ENCODE data around the gene PANK3.
"Not testable (repeated sequence)": the region's sequence is repeated elsewhere in the genome, so short reads cannot be mapped to it uniquely, and the experiment has no call there.

The PANK3 gene

DNA sequence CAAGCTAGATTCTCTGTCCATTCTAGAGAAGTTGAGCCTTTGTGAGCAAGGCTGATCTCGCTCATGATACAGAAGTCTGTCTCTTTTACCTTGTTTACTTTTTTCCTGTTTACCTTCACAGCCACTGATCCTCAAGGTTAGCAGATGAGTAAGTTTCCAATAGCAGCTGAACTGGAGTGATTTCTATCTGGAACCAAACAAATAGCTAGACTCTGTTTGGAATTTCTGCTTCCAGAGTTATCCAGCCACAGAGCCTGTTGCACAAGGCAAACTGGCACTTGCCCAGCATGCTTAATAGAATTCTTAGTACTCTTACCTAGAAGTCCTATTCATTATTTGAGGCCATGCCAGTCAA is 12.8 kb upstream of the PANK3 start:
- DNase-seq (ENCODE audit: low read depth in 2 of 2), result no peak

DNA sequence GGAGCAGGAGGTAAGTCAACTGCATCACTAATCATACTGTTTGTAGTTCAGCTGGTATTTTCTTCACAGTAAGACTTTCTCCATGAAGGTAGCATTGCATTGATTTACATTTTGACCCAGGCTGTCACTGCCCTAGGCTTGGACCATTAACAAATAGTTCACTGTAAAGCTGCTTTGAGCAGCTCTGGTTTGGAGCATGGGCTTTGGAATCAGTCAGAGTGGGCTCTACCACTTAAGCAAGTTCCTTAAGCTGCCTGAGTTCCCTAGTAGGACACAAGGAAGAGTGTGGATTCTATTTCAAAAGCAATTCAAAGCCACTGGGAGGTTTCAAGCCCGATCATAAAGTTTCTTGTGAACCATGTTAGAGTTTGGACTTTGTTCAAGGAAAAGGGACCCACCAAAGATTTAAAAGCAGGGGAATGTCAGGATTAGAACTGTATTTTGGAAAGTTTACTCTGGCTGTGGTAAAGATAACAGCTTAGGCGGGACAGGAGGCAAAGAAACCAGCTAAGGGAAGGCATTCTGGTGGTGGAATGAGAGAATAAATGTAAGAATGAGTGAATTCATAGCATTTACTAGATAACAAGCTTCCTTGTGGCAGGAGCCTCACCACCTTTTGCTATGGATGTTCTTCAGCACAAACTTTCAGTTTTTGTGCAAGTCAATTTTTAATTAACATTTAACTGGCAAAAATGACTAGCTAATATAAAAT is 12.3 kb upstream of the PANK3 start:
- no peak for DNase-seq (ENCODE audit: low read depth in 2 of 2)

DNA sequence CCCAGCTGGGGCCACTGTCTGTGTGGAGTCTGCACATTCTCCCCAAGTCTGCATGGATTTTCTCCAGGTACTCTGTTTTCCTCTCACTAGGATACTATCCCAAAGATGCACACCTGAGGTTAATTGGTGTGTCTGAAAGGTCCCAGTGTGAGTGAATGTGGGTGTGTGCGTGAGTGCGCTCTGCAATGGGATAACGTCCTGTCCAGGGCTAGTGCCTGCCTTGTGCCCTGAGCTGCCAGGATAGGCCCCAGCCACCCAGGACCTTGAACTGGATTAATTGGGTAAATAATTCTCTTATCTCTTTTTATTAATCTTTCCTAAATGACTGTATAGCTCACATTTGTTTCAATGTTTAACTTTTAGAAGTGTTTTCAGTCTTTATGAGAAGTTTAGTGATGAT is 11.5 kb upstream of the PANK3 start:
- no peak for DNase-seq (ENCODE audit: low read depth in 2 of 2)

DNA sequence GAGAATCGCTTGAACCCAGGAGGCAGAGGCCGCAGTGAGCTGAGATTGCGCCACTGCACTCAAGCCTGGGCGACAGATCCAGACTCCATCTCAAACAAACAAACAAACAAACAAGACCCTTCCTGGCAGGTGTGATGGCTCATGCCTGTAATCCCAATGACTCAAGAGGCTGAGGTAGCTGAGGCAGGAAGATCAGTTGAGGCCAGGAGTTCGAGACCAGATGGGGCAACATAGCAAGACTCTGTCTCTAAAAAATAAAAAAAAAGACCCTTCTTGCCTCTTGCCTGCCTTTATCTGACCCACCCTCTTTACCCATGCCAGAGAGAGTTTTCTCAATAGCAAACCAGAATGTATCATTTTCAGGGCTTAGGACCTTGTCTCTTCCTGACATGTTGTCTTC is 8.8 kb upstream of the PANK3 start:
- no peak for DNase-seq (ENCODE audit: low read depth in 2 of 2)

DNA sequence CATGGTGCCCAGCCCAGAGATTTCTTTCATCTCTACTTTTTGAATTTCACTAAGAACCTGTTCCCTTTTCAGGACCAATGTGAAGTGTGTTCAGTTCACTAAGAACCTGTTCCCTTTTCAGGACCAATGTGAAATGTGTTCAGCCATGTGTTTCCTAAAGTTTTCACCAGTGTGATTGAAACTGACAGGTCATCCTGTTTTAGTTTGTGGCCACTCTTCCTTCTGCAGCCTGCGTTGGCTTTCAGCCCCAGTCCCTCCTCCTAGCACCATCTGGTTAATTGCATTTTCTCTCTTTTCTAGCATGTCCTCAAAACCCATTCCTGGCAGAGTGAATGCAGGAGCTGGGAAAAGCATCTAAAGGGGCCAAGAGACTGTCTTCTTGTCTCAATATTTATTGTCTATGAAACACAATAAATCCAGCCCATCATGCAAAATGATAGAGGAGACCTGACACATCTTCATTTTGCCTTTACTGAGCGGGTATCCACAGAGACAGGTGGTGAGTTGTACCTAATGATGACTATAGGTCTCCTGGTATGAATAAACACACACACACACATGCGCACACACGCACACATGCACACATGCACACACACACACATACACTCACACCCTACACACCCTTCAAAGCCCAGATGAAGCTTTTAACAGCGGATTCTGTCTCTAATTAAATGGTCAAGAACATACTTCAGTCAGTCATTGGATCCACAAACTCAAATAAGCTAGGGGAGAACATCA is 6.1 kb upstream of the PANK3 start:
- no peak for DNase-seq (ENCODE audit: low read depth in 2 of 2)

DNA sequence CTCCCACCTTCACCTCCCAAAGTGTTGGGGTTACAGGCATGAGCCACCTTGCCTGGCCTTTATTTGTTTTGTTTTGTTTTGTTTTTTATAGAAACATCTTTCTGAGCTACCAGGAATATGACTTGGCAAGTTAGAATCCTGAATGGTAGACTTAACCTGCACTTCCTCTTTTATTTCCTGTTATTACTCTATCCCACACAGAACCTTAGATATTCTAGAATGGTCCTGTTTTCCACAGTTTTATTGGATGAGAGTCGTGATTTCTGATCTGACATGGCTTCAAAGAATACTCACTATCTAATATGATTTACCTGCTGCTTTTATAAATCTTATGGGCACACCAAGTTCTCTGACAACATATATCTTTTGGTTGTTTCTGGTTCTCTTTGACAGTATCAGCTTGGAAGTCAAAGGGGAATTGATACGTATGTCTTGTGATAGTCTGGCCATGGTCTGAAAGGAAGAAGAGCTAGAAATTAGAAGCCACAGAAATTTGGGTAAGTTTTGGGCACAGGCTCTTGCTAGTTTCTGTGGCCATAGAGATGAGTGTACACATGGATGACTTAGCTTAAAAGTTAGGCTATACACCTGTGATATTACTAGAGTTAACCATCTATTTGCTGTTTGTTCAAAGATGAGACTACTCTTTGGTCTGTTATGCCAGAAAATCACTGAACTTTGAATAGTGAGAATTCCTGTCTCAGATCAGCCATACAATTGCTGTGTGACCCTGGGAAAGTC is 4.7 kb upstream of the PANK3 start:
- no peak for DNase-seq (ENCODE audit: low read depth in 2 of 2)

DNA sequence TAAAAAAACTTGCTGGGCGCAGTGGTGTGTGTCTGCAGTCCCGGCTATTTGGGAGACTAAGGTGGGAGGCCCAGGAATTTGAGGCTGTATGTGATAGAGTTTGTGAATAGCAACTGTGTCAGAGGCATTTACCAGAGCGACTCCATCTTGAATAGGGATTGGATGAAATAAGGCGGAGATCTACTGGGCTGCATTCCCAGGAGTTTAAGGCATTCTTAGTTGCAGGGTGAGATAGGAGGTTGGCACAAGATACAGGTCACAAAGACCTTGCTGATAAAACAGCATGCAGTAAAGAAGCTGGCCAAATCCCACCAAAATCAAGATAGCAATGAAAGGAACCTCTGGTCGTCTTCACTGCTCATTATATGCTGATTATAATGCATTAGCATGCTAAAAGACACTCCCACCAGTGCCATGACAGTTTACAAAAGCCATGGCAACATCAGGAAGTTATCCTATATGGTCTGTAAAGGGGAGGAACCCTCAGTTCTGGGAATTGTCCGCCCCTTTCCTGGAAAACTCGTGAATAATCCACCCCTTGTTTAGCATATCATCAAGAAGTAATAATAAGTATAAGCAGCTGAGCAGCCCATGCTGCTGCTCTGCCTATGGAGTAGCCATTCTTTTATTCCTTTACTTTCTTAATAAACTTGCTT is 1.8 kb upstream of the PANK3 start:
- DNase-seq (ENCODE audit: low read depth in 2 of 2), result not testable (repeated sequence)

DNA sequence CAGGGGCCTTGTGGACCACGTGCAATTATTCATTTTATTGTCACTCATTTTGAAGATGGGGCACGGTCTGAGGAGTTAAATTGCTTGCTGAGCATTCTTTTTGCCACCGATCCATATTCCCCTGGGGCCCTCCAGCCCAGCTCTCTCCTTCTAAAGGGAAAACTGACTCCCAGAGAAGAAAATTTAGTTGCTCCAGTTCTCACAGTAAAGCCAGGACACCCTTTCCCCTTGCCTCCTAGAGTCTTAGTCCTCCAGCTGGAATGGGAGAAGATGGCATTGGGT is 1.0 kb upstream of the PANK3 start:
- no peak for DNase-seq (ENCODE audit: low read depth in 2 of 2)

DNA sequence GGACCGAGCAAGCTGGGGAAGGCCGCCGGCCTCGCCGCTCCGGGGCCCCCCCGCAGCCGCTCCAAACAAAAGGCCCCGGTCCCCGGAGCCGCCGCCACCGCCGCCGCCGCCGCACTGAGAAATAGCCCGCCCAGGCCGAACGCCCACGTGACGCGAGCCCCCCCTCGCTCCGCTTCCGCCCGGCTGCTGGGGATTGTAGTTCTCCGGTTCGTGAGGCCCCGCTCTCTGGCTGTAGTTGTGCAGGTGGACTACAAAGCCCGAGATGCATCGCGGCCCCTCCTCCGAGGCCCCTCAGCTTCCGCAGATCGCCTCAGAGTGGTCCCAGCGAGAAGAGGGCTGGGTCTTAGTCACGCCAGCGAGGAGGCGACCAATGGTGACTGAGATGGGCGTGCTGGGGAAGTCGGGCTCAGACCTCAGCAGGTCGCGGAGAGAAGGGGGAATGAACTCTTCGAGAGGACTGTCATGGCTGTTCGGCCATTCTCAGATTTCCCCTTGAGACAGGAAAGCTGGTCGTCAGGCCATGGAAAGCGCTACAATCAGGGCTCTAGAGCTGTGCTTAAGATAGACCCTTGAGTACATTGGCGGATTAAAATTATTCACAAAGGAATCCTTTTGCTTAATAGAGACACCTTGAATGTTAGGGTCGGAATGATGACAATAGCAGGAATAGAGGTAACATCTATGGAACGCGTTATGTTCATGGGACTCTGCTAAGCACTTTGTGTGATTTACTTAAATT is 489 bp upstream of the PANK3 start:
- peak; percentile 93 to 94 for DNase-seq (ENCODE audit: low read depth in 2 of 2)

DNA sequence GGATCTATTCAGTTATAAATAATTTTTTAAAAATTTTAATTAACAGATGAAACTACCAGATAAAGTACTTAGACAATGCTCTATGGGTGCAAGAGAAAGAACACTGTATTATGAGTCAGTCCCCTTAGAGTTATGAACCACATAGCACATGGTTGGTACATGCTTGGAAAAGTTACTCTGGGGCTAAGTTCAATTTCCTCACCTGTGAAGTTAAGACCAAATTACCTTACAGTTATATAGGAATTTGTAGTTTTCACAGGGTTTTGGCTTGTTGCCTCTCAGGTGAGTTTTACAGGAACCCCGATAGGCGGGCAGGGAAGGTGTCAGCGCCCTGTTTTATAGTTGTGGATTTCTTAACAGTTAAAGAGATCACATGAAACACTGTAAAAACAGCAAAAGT is 1.2 kb downstream of the PANK3 start:
- DNase-seq (ENCODE audit: low read depth in 2 of 2), result no peak

DNA sequence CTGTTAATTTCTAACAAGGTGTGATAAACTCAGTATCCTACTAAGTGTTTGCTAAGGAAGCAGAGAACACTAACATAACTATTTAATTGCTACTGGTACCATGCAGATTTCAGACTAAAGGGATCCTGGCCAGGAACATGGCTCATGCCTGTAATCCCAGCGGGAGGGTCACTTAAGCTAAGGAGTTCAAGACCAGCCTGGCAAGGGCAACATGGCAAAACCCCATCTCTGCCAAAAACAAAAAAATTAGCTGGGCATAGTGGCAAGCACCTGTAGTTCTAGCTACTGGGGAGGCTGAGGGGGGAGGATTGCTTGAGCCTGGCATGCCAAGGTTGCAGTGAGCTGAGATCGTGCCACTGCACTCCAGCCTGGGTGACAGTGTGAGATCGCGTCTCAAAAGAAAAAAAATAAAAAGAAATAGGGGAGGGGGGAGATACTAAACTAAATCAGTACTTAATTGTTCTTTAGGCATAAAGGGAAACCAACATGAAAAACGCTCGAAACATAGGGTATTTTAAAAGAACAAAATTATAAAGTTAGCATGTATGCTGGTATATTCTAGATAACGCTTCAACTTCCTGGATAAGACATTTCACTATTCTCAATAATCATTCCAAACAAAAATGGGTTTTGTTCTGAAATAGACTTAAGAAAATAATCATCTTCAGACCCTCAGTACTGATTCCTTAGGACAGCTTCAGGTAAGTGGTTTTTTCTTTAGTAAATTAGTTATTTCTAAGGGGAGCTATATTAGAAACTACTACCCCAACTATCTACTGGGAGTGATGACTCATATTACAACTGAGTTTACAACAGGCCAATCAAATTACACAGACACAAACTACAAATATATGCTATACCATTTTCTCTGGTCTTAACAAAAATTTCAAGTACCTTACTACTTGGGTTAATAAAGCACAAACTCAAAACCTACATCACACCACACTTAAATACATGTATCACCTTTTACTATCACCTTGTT is 3.5 kb downstream of the PANK3 start:
- no peak for DNase-seq (ENCODE audit: low read depth in 2 of 2)

DNA sequence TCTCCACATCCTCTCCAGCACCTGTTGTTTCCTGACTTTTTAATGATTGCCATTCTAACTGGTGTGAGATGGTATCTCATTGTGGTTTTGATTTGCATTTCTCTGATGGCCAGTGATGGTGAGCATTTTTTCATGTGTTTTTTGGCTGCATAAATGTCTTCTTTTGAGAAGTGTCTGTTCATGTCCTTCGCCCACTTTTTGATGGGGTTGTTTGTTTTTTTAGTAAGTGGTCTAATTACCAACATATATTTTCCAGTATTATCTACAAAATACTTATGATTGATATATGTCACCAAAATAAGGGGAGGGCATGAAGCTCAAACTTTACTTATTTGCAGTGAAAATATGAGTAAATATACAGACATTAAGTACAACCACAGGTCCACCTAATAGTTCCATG is 5.0 kb downstream of the PANK3 start:
- not testable (repeated sequence) for DNase-seq (ENCODE audit: low read depth in 2 of 2)

DNA sequence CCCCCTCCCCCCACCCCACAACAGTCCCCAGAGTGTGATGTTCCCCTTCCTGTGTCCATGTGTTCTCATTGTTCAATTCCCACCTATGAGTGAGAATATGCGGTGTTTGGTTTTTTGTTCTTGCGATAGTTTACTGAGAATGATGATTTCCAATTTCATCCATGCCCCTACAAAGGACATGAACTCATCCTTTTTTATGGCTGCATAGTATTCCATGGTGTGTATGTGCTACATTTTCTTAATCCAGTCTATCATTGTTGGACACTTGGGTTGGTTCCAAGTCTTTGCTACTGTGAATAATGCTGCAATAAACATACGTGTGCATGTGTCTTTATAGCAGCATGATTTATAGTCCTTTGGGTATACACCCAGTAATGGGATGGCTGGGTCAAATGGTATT is 5.5 kb downstream of the PANK3 start:
- not testable (repeated sequence) for DNase-seq (ENCODE audit: low read depth in 2 of 2)

DNA sequence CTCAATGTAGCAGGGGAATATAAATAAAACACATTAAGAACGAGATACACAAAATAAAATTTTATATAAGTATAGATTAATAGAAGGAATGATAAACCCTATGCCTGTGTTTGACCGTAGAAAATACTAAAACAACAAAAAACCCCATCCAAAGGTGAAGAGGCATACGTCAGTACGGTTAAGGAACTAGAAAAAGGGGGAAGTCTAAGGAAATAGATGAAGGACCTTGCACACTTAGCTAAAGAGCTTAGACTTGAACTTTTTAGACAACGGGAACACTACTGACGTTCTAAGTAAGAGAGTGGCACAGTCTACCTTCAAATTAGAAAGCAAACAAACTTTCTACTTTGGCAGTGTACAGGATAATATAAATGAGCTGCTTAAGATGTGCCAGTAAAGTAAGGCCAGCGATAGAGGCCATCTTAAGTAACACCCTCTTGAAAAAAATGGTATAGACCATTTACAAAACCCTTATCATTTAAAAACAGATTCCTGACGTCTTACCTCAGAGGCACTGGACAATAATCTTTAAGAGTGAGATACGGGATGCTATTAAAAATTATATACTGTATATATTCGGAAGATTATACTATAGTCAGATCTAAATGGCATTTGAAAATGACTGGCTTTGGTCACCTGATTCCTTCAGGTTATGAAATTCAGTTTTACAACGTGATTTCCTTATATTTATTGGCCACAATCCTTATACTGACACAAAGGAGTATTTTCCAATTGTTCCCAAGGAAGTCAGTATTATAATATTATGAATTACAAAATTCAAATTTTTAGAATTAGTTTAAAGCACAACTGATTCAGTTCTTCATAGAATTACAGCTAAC is 8.5 kb downstream of the PANK3 start:
- no peak for DNase-seq (ENCODE audit: low read depth in 2 of 2)

DNA sequence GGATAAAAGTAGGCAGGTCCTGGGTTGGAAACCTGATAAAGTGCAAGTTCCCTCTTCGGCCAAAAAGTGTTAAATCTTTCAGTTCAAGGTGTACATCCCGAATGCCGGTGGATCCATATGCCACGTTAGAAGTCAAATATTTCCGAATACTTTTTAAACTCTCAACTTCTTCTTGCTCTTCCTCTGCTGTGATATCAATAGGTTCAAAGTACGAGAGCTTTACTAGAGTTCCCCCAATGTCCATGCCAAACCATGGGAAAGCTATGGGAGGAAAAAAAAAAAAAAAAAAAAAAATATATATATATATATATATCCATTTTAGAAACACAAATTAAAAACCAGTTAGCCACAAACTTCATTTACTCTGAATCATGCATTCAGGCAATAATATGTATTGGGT is 10.4 kb downstream of the PANK3 start:
- DNase-seq (ENCODE audit: low read depth in 2 of 2), result no peak

DNA sequence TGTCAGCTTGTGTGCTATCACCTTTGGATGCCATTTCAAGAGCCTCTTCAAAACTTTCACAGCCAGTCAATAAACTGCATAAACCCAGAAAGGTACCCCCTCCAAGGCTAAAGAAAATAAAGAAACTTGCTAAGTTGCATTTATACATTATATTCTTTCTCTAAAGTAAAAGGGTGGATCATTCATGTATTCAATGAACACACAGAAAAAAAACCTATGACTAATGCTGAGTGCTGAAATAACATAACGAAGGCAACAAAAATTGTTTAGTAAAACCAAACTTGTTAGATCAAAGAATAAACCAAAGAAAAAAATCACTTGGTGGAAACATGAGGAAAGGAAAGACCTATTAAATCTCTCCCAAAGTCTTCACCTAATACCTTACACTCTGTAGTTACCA is 15.2 kb downstream of the PANK3 start:
- no peak for DNase-seq (ENCODE audit: low read depth in 2 of 2)

DNA sequence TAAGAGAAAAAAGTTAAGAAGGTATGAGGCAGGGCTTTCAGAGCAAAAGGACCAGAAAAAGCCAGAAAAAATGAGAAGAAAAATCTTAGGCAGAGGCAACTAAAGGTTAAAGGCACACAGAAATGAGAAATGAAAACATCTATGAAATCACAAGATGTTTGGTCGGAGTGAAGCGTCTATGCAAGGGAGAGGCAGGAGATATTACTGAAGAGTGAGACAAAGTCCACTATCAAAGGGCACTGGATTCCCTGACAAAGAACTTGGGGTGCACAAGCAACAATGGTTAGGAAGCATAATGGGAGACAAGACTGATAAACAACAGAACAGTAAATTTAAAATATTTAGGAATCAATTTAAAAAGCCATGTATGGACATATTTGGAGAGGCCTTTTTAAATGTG is 16.9 kb downstream of the PANK3 start:
- DNase-seq (ENCODE audit: low read depth in 2 of 2), result no peak

DNA sequence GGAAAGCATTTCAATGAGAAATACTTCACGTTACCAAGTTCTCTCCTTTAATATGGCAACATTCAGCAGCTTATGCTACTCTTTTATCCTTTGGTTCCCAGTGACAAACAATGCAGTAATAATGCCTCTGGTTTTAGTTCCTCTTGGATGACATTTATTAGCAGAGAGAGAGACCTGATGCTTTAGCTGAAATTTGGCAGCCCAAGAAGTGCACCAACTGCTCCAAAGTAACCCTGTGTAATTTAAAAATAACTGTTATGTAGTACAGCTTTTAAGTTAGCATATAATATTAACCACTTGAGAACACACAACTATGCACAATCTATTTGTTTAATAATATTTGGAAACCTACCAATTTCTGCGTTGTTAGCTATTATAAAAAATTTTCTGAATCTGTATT is 21.8 kb downstream of the PANK3 start:
- DNase-seq (ENCODE audit: low read depth in 2 of 2), result no peak

DNA sequence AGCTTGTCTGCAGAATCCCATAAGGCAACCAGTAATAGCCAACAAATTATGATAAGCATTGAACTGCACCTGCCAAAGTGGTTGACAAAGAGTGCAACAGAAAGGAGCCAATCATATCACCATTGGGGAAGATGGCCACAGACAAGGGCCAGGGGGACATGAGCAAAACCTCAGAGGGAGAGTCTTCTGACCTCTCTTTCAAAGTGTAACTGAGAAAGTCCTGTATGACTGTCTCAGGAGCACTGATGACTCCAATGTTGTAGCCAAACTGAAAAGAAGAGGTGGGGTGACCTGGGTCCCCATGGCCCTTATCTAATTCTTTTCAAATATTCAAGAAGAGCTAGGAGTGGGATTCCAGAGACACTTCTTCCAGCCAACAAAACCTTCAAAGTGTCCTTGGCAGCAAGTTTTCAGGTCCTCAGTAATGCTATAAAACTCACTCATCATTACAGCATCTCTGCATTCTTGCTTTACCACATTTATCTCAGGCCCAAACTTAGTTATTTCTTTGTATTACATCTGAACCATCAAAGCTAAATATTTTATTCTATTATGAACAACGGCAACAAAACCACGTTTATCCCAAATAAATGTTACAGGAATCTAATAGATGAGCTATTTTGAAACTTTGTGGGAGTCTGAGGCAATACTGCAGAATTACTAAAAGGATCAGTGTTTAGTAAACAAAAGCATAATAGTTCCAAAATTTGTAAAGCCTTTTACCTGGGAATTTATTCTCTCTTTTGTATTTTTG is 25.6 kb downstream of the PANK3 start:
- no peak for DNase-seq (ENCODE audit: low read depth in 2 of 2)
